Trophoblast cell (in vitro differentiated cells and primary cell): ENCODE measurements around the gene TEX14.

Experiments
- DNase-seq, 2 donors: peaks; one replicate each; pipeline ENCODE4 v3.0.0-alpha.2; 2016
- H2AFZ ChIP-seq: 2 replicates; pipeline ENCODE4 v1.6.1; 2013; ENCODE audit warnings: low read length, moderate library complexity, mild to moderate bottlenecking; ENCODE audit not compliant: insufficient read depth, poor library complexity
- H2AK5ac ChIP-seq: 2 replicates; pipeline ENCODE4 v1.6.1; 2013; ENCODE audit warnings: mild to moderate bottlenecking, low read length
- H2BK120ac ChIP-seq: 2 replicates; pipeline ENCODE4 v1.6.1; 2013; ENCODE audit warnings: low read length, mild to moderate bottlenecking, moderate library complexity; ENCODE audit not compliant: insufficient read depth, poor library complexity
- H2BK12ac ChIP-seq: 2 replicates; pipeline ENCODE4 v1.6.1; 2013; ENCODE audit warnings: mild to moderate bottlenecking, low read length, moderate library complexity
- H2BK5ac ChIP-seq: 2 replicates; pipeline ENCODE4 v1.6.1; 2013; ENCODE audit warnings: low read length, low read depth, moderate library complexity, mild to moderate bottlenecking; ENCODE audit not compliant: poor library complexity
- H3K14ac ChIP-seq: 2 replicates; pipeline ENCODE4 v1.6.1; 2013; ENCODE audit warnings: mild to moderate bottlenecking, low read length
- H3K18ac ChIP-seq: 2 replicates; pipeline ENCODE4 v1.6.1; 2013; ENCODE audit warnings: mild to moderate bottlenecking, low read length
- H3K23ac ChIP-seq: 2 replicates; pipeline ENCODE4 v1.6.1; 2013; ENCODE audit warnings: low read length
- H3K27ac ChIP-seq: 2 replicates; pipeline ENCODE4 v1.5.1; 2013; ENCODE audit warnings: low read depth, mild to moderate bottlenecking, inconsistent platforms, low read length, moderate library complexity
- H3K27me3 ChIP-seq: 2 replicates; pipeline ENCODE4 v1.6.1; 2013; ENCODE audit warnings: inconsistent platforms, mild to moderate bottlenecking, low read length, moderate library complexity; ENCODE audit not compliant: insufficient read depth
- H3K36me3 ChIP-seq, 2 experiments: 1 replicate in 1 of 2; 2 replicates in 1 of 2; pipeline ENCODE4 v1.6.1; 2013; ENCODE audit warnings: low read length in 2 of 2, mild to moderate bottlenecking in 2 of 2, moderate library complexity in 1 of 2; ENCODE audit not compliant: insufficient read depth in 2 of 2, control insufficient read depth in 1 of 2
- H3K4ac ChIP-seq: 2 replicates; pipeline ENCODE4 v1.6.1; 2013; ENCODE audit warnings: low read depth, mild to moderate bottlenecking, low read length, moderate library complexity
- H3K4me1 ChIP-seq, 2 experiments: 1 replicate in 1 of 2; 2 replicates in 1 of 2; pipeline ENCODE4 v1.6.1; 2013; ENCODE audit warnings: low read length in 2 of 2, mild to moderate bottlenecking in 2 of 2, moderate library complexity in 1 of 2; ENCODE audit not compliant: insufficient read depth in 2 of 2, control insufficient read depth in 1 of 2
- H3K4me2 ChIP-seq: 2 replicates; pipeline ENCODE4 v1.6.1; 2013; ENCODE audit warnings: inconsistent platforms, mild to moderate bottlenecking, low read length, moderate library complexity
- H3K4me3 ChIP-seq: 2 replicates; pipeline ENCODE4 v1.5.1; 2013; ENCODE audit warnings: mild to moderate bottlenecking, low read depth, low read length, inconsistent platforms
- H3K79me1 ChIP-seq: one replicate; pipeline ENCODE4 v1.6.1; 2013; ENCODE audit warnings: low read length
- H3K79me2 ChIP-seq: 2 replicates; pipeline ENCODE4 v1.6.1; 2013; ENCODE audit warnings: low read length, mild to moderate bottlenecking; ENCODE audit not compliant: control insufficient read depth, insufficient read depth, poor library complexity
- H3K9ac ChIP-seq: 2 replicates; pipeline ENCODE4 v1.6.1; 2013; ENCODE audit warnings: mild to moderate bottlenecking, low read length
- H3K9me3 ChIP-seq: 2 replicates; pipeline ENCODE4 v1.6.1; 2013; ENCODE audit warnings: low read depth, mild to moderate bottlenecking, control low read depth, inconsistent platforms, low read length; ENCODE audit not compliant: insufficient read depth
- H4K12ac ChIP-seq: 2 replicates; pipeline ENCODE4 v1.6.1; 2013; ENCODE audit warnings: low read depth, mild to moderate bottlenecking, low read length, moderate library complexity
- H4K8ac ChIP-seq: 2 replicates; pipeline ENCODE4 v1.6.1; 2013; ENCODE audit warnings: low read depth, mild to moderate bottlenecking, low read length, moderate library complexity
- H4K91ac ChIP-seq: one replicate; pipeline ENCODE4 v1.6.1; 2013; ENCODE audit warnings: low read depth, mild to moderate bottlenecking, low read length, moderate library complexity
- WGBS: extraction: QIAGEN DNeasy Blood & Tissue Kit; methylation state at CpG from one replicate; pipeline ENCODE4 v1.1.7; 2013; ENCODE audit warnings: missing lambda C conversion rate; ENCODE audit not compliant: insufficient read length, insufficient coverage; ENCODE audit errors: extremely low coverage; 5-methylcytosine and 5-hydroxymethylcytosine counted together

Gene TEX14

DNA sequence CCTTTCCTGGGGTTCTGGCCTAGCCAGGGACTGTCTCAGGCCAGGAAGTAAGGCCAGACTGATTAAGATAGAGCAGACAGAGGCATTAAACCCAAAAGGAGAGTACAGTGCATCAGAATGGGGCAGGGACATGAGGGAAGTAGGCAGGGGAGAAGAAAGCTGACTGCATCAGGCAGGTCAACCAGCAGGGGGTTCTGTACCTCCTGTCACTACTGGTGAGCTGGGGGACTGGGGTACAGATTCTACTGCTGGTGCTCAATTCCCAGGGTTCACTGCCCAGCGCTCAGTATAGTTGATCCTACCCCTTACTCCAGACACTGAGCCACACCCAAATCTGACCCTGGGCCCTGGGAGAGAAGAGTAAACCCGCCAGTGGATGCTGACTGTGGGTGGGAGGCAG is 164.5 kb downstream of the TEX14 start:
- Histone ChIP-seq H3K27ac (no peak overlapping the region), H3K18ac (no peak overlapping the region), H3K23ac (no peak overlapping the region), H4K8ac (no peak overlapping the region), H2BK5ac (no peak overlapping the region), H2BK120ac (no peak overlapping the region), H2AFZ (no peak overlapping the region), H2BK12ac (no peak overlapping the region), H4K12ac (no peak overlapping the region), H3K14ac (no peak overlapping the region), H2AK5ac (no peak overlapping the region), H3K79me1 (peaks cover 2% of the 10 kb centered on the region), H3K36me3 (no peaks in the 10 kb centered on the region), H3K4ac (no peak overlapping the region), H4K91ac (no peak overlapping the region), H3K27me3 (peaks cover 16% of the 10 kb centered on the region), H3K9ac (no peak overlapping the region), H3K4me1 (peaks cover 11 to 12% of the 10 kb centered on the region in 2 experiments), H3K4me2 (no peak overlapping the region), H3K4me3 (no peak overlapping the region), H3K79me2 (no peaks in the 10 kb centered on the region), H3K9me3 (no peaks in the 10 kb centered on the region)
- DNase-seq = no peak
- WGBS = no CpG with 5 or more reads among the region's 2 CpGs

DNA sequence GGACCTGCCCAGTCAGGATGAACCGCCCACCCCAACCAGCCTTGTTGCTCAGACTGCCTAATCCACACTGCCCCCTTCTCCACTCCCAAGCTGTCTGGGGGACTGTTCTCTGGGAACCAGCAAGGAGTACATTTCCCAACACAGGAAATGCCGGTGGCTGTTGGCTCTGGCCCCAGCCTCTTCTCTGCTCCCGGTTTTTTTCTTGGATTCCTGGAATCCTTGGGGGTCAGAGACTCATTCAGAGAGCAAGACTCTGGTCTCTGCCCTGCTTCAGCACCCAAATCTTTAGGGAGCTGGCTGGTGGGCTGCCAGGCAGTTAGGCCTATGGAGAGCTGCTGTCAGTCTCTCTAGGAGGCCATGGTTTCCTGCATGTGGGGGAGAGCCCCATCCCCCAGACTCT is 166.6 kb downstream of the TEX14 start:
- no peaks in the 10 kb centered on the region for H3K79me2 ChIP-seq
- peaks cover 2% of the 10 kb centered on the region for H3K79me1 ChIP-seq
- H3K36me3 ChIP-seq = no peaks in the 10 kb centered on the region
- no peak overlapping the region for H2BK12ac ChIP-seq
- no peak overlapping the region for H3K23ac ChIP-seq
- H3K4me2 ChIP-seq = no peak overlapping the region
- no peaks in the 10 kb centered on the region for H3K9me3 ChIP-seq
- no peak overlapping the region for H2BK120ac ChIP-seq
- no peak for DNase-seq
- H3K4ac ChIP-seq = no peak overlapping the region
- H3K9ac ChIP-seq = no peak overlapping the region
- H2AK5ac ChIP-seq = no peak overlapping the region
- peak overlapping the region; percentile 29 for H4K91ac ChIP-seq
- H3K4me3 ChIP-seq = no peak overlapping the region
- peaks cover 7 to 8% of the 10 kb centered on the region in 2 experiments for H3K4me1 ChIP-seq
- no peak overlapping the region for H2AFZ ChIP-seq
- no peak overlapping the region for H4K8ac ChIP-seq
- H3K14ac ChIP-seq = no peak overlapping the region
- no peaks in the 10 kb centered on the region for H3K27me3 ChIP-seq
- no peak overlapping the region for H2BK5ac ChIP-seq
- no peak overlapping the region for H3K27ac ChIP-seq
- H4K12ac ChIP-seq = no peak overlapping the region
- H3K18ac ChIP-seq = peak overlapping the region; percentile 18
- WGBS = no CpG with 5 or more reads among the region's 3 CpGs

DNA sequence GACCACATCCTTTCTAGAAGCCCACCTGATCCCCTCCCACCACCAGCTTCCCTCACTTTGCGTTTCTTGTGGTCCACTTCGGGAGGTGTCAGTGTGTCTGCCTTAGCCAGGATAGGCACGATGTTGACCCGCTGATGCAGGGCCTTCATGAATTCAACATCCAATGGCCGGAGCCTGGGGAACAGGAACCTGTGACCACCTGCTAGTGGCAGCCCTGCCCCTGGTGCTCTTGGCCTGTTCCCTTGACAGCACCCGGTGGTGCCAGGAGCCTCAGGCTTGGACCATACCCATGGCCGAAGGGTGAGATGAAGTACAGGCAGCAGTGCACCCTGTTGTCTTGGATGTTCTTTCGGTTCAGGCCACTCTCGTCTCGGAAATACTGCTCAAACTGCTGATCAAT is 170.2 kb downstream of the TEX14 start:
- Histone ChIP-seq H3K14ac (no peak overlapping the region), H3K9ac (no peak overlapping the region), H3K79me1 (peaks cover 9% of the 10 kb centered on the region), H4K12ac (no peak overlapping the region), H3K4me2 (no peak overlapping the region), H3K18ac (no peak overlapping the region), H3K27me3 (no peaks in the 10 kb centered on the region), H2BK12ac (no peak overlapping the region), H2BK5ac (no peak overlapping the region), H3K23ac (no peak overlapping the region), H3K27ac (no peak overlapping the region), H2AFZ (no peak overlapping the region), H3K4ac (no peak overlapping the region), H3K4me1 (peaks cover 13 to 17% of the 10 kb centered on the region in 2 experiments), H4K8ac (no peak overlapping the region), H3K9me3 (no peaks in the 10 kb centered on the region), H4K91ac (no peak overlapping the region), H3K36me3 (no peaks in the 10 kb centered on the region), H3K4me3 (no peak overlapping the region), H3K79me2 (peaks cover 4% of the 10 kb centered on the region), H2AK5ac (no peak overlapping the region), H2BK120ac (no peak overlapping the region)
- no CpG with 5 or more reads among the region's 10 CpGs for WGBS
- no peak for DNase-seq

DNA sequence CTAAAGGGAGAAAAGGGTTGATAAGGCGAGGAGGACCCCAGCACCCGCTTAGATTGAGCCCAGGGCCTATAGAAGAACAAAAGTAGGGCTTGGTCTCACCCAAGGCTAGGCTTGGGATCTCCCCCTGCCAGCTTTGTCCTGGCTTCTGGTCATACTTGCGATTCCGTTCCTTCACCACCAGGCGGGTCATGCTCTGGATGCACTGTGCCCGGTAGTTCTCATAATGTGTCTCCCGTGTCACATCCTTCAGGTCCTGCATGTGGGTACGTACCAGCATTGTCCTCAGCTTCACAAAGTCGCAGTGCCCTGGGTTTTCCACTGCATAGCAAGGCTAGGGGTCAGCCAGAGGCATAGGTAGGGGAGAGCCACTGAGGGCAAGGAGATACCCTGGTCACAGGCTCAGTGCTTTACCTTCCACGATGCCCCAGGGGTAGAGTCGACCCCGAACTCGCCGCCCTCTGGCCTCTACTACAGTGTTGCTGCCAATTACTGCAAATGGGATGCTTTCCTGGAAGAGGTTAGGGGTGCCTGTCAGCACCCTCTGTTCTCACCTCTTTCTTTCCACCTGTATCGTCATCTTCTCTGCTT is 170.9 kb downstream of the TEX14 start:
- Histone ChIP-seq H4K91ac (no peak overlapping the region), H3K79me1 (peaks cover 9% of the 10 kb centered on the region), H3K27me3 (no peaks in the 10 kb centered on the region), H3K36me3 (no peaks in the 10 kb centered on the region), H2BK5ac (no peak overlapping the region), H3K4me2 (no peak overlapping the region), H3K4me1 (peaks cover 13 to 17% of the 10 kb centered on the region in 2 experiments), H3K4ac (no peak overlapping the region), H3K79me2 (peaks cover 4% of the 10 kb centered on the region), H2AK5ac (no peak overlapping the region), H2BK12ac (no peak overlapping the region), H4K8ac (no peak overlapping the region), H3K9ac (no peak overlapping the region), H3K27ac (no peak overlapping the region), H3K18ac (no peak overlapping the region), H3K14ac (no peak overlapping the region), H3K4me3 (no peak overlapping the region), H3K9me3 (no peaks in the 10 kb centered on the region), H2BK120ac (no peak overlapping the region), H3K23ac (no peak overlapping the region), H4K12ac (no peak overlapping the region), H2AFZ (no peak overlapping the region)
- peak; percentile 78 to 90 for DNase-seq
- no CpG with 5 or more reads among the region's 15 CpGs for WGBS
